NCI-H2081 treated with DMSO at 0.1 percent for 48 hours (cell line): ENCODE results near the gene FCN2.

Experiments used
- DNase-seq: peaks from one replicate; lab custom pipeline; 2025; lab: John Stamatoyannopoulos, UW

The FCN2 gene

GRCh38 chr9:134869554-134870300 is 10.9 kb upstream of the FCN2 start:
- DNase-seq: no peak

- no peak for DNase-seq
Measured at GRCh38 chr9:134870301-134870694, 10.3 kb upstream of the FCN2 start.

GRCh38 chr9:134870746-134871662 is 9.6 kb upstream of the FCN2 start:
- no peak for DNase-seq

- no peak for DNase-seq
Measured at GRCh38 chr9:134871697-134872340, 8.8 kb upstream of the FCN2 start.

- no peak for DNase-seq
Measured at GRCh38 chr9:134872482-134873231, 8.0 kb upstream of the FCN2 start.

GRCh38 chr9:134875371-134875770 is 5.2 kb upstream of the FCN2 start:
- no peak for DNase-seq

- no peak for DNase-seq
Measured at GRCh38 chr9:134877541-134877940, 3.1 kb upstream of the FCN2 start.

GRCh38 chr9:134879664-134880483 is 736 bp upstream of the FCN2 start:
- DNase-seq: no peak

GRCh38 chr9:134881313-134881670 is 682 bp downstream of the FCN2 start:
- no peak for DNase-seq

GRCh38 chr9:134882204-134882785 is 1.7 kb downstream of the FCN2 start:
- DNase-seq: no peak

GRCh38 chr9:134883040-134883782 is 2.6 kb downstream of the FCN2 start:
- no peak for DNase-seq

GRCh38 chr9:134884492-134884891 is 3.9 kb downstream of the FCN2 start:
- DNase-seq: no peak

GRCh38 chr9:134885001-134885678 is 4.5 kb downstream of the FCN2 start:
- no peak for DNase-seq

GRCh38 chr9:134885679-134886412 is 5.2 kb downstream of the FCN2 start:
- no peak for DNase-seq

- no peak for DNase-seq
Measured at GRCh38 chr9:134886413-134886913, 5.9 kb downstream of the FCN2 start.

GRCh38 chr9:134887219-134887618 is 6.6 kb downstream of the FCN2 start:
- no peak for DNase-seq

GRCh38 chr9:134887686-134888602 is 7.3 kb downstream of the FCN2 start:
- no peak for DNase-seq
